ENCODE measurements around the gene TOMT. TPM values are rescaled to one million over a fixed set of nuclear protein-coding genes. Genes with fewer than 3 reads are reported as not detected.
"Not testable (repeated sequence)": the region's sequence is repeated elsewhere in the genome, so short reads cannot be mapped to it uniquely, and the experiment has no call there.

The TOMT gene
- total RNA-seq, 1 donor from 2014 or later = not detected

GRCh38 chr11:72116019-72116755 lies 10.5 kb downstream of the TOMT start:
- no peak for DNase-seq (ENCODE audit: low spot score)
- H3K9me3 Mint-ChIP-seq = peaks cover 5% of the 10 kb centered on the region
- no peak overlapping the region for H3K4me3 Mint-ChIP-seq
- H3K27me3 Mint-ChIP-seq (ENCODE audit: insufficient read depth) = peaks cover 2% of the 10 kb centered on the region
- no peaks in the 10 kb centered on the region for H3K36me3 Mint-ChIP-seq (ENCODE audit: low read depth)
- no peak overlapping the region for H3K27ac Mint-ChIP-seq
- peaks cover 20% of the 10 kb centered on the region for H3K4me1 Mint-ChIP-seq (ENCODE audit: low read depth)
- intact Hi-C loops (cut with micrococcal nuclease) = no loop called here

DNA sequence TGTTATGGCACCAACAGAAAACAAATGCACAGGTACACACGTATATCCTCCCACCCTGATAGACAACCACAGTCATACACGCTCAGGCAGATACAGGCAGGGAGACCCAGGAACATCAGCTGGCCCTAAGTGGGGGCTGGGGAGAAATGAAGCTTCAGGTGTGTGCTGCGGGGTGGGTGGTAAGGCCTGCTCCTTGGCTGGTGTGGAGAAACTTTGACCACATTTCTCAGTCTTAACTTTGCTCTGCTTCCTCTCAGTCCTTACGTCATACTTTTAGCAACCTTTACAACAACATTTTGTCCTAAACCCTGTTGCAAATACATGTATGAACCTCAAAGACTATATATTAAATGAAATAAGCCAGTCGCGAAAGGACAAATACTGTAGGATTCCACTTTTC lies 13.5 kb downstream of the TOMT start:
- H3K27ac Mint-ChIP-seq = no peak overlapping the region
- peaks cover under 1% of the 10 kb centered on the region for H3K36me3 Mint-ChIP-seq (ENCODE audit: low read depth)
- intact Hi-C loops (cut with micrococcal nuclease) = no loop called here
- DNase-seq (ENCODE audit: low spot score) = no peak
- no peaks in the 10 kb centered on the region for H3K4me1 Mint-ChIP-seq (ENCODE audit: low read depth)
- H3K27me3 Mint-ChIP-seq (ENCODE audit: insufficient read depth) = peaks cover 2% of the 10 kb centered on the region
- no peaks in the 10 kb centered on the region for H3K9me3 Mint-ChIP-seq
- H3K4me3 Mint-ChIP-seq = no peak overlapping the region

DNA sequence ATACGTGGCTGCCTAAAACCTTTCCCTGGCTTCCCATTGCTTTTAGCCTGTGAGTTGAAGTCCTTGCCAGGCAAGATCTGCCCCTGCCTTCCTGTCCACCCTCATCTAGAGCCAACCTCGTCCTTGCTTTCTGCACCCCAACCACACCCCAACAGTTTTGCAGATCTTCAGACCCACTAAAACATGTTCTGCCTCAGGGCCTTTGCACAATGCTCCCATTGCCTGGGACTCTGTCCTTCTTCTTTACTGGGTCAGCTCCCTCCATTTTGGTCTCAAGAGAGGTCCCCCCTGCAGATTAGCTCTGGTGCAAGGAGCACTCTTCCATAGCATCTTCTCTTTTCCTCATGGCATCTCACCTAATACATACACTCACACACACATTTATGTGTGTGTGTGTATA lies 15.2 kb downstream of the TOMT start:
- H3K4me1 Mint-ChIP-seq (ENCODE audit: low read depth) = no peaks in the 10 kb centered on the region
- H3K4me3 Mint-ChIP-seq = no peak overlapping the region
- peaks cover 8% of the 10 kb centered on the region for H3K27me3 Mint-ChIP-seq (ENCODE audit: insufficient read depth)
- no peak for DNase-seq (ENCODE audit: low spot score)
- intact Hi-C loops (cut with micrococcal nuclease) = no loop called here
- H3K27ac Mint-ChIP-seq = no peak overlapping the region
- no peaks in the 10 kb centered on the region for H3K9me3 Mint-ChIP-seq
- peaks cover 2% of the 10 kb centered on the region for H3K36me3 Mint-ChIP-seq (ENCODE audit: low read depth)

DNA sequence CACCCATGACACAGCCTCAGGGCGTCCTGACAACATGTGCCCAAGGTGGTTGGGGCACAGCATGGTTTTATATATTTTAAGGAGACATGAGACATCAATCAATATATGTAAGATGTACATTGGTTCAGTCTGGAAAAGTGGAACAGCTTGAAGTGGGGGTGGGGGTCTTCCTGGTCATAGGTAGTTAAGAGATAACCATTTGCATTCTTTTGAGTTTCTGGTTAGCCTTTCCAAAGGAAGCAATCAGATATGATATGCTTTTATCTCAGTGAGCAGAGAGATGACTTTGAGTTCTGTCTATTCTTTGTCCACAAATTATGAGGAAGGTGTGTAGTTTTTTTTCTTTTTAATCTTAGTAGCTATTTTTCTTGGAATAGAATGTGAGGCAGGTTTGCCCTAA lies 16.9 kb downstream of the TOMT start:
- Mint-ChIP-seq H3K27me3 (ENCODE audit: insufficient read depth) (peaks cover 10% of the 10 kb centered on the region), H3K27ac (no peak overlapping the region), H3K4me1 (ENCODE audit: low read depth) (no peaks in the 10 kb centered on the region)

DNA sequence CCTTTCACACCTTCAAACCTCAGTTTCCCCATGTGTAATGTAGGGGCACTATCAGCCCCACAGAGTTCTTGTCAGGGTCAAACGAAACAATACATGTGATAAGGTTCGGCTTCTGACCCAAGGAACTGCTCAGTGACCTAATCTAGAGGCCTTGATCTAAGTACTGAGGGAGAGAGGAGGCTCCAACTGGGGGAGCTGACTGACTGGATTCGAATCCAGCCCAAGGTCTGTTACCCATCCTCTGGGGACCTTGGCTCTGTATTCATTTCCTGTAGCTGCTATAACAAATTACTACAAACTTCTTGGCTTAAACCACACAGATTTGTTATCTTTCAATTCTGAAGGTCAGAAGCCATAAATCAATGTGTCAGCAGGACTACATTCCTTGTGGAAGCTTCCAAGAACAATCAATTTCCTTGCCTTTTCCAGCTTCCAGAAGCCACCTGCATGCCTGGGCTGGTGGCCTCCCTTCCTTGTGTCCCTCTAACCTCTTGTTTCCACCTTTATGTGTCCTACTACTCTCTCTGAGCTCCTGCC lies 17.5 kb downstream of the TOMT start:
- DNase-seq (ENCODE audit: low spot score) = no peak
- Mint-ChIP-seq H3K27ac (no peak overlapping the region), H3K4me1 (ENCODE audit: low read depth) (no peaks in the 10 kb centered on the region), H3K36me3 (ENCODE audit: low read depth) (peaks cover 2% of the 10 kb centered on the region), H3K27me3 (ENCODE audit: insufficient read depth) (peaks cover 10% of the 10 kb centered on the region), H3K4me3 (no peak overlapping the region), H3K9me3 (peaks cover 5% of the 10 kb centered on the region)
- intact Hi-C loops (cut with micrococcal nuclease) = no loop called here

More for the DNA sequence above, 16.9 kb downstream of the TOMT start:
- no peak for DNase-seq (ENCODE audit: low spot score)
- intact Hi-C loops (cut with micrococcal nuclease) = no loop called here
- Mint-ChIP-seq H3K36me3 (ENCODE audit: low read depth) (peaks cover 2% of the 10 kb centered on the region), H3K9me3 (peaks cover 1% of the 10 kb centered on the region), H3K4me3 (no peak overlapping the region)

- Mint-ChIP-seq H3K9me3 (peaks cover 12% of the 10 kb centered on the region), H3K27ac (no peak overlapping the region), H3K27me3 (ENCODE audit: insufficient read depth) (peaks cover 16% of the 10 kb centered on the region), H3K4me3 (no peak overlapping the region), H3K4me1 (ENCODE audit: low read depth) (no peaks in the 10 kb centered on the region), H3K36me3 (ENCODE audit: low read depth) (peaks cover 3% of the 10 kb centered on the region)
- DNase-seq (ENCODE audit: low spot score) = no peak
- intact Hi-C loops (cut with micrococcal nuclease) = no loop called here
Observed at GRCh38 chr11:72124046-72124445, 18.3 kb downstream of the TOMT start.

DNA sequence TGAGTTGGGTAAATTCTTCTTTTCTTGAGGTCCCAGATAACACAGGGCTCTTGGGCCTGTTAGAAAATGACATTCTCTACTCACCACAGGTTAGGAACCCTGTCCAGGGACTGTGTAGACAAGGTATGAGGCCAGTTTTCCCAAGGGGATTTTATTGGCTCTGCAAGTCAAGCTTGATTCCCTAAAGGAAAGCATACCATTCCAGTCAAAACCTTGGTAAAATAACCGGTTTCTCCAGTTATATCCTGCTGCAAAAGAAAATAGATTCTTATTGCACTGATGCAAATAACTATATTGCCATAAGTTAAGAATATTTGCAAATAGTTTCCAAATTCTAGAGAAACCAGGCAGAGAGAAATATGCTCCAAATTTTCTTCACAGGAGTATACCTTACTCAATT lies 20.2 kb downstream of the TOMT start:
- Mint-ChIP-seq H3K9me3 (peaks cover 15% of the 10 kb centered on the region), H3K27ac (no peak overlapping the region), H3K4me3 (no peak overlapping the region), H3K4me1 (ENCODE audit: low read depth) (no peaks in the 10 kb centered on the region), H3K36me3 (ENCODE audit: low read depth) (peaks cover 5% of the 10 kb centered on the region), H3K27me3 (ENCODE audit: insufficient read depth) (peaks cover 19% of the 10 kb centered on the region)
- DNase-seq (ENCODE audit: low spot score) = no peak
- intact Hi-C loops (cut with micrococcal nuclease) = no loop called here

- intact Hi-C loops (cut with micrococcal nuclease) = no loop called here
- Mint-ChIP-seq H3K27ac (no peak overlapping the region), H3K36me3 (ENCODE audit: low read depth) (peaks cover 5% of the 10 kb centered on the region), H3K4me1 (ENCODE audit: low read depth) (no peaks in the 10 kb centered on the region), H3K9me3 (peaks cover 15% of the 10 kb centered on the region), H3K4me3 (no peak overlapping the region), H3K27me3 (ENCODE audit: insufficient read depth) (peaks cover 21% of the 10 kb centered on the region)
- no peak for DNase-seq (ENCODE audit: low spot score)
Observed at GRCh38 chr11:72127923-72128322, 22.2 kb downstream of the TOMT start.

DNA sequence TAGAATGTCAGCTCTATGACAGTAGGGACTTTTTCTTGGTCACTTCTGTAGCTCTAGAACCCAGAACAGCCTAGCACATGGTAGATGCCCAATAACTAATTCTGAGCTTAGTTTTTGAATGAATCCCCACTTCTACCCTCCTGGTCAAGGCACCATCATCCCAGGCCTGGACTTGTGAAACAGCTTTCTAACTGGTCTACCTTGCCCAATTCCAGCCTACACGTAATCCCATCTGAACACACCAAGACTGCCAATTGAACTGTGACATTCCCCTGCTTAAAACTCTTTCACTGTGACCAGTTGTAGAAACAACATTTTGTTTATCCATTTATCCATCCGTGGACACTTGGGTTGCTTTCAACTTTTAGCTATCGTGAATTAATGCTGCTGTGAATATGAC lies 23.7 kb downstream of the TOMT start:
- Mint-ChIP-seq H3K27ac (no peak overlapping the region), H3K4me1 (ENCODE audit: low read depth) (no peaks in the 10 kb centered on the region), H3K4me3 (no peak overlapping the region), H3K36me3 (ENCODE audit: low read depth) (peaks cover 3% of the 10 kb centered on the region), H3K9me3 (peaks cover 15% of the 10 kb centered on the region), H3K27me3 (ENCODE audit: insufficient read depth) (peaks cover 21% of the 10 kb centered on the region)
- DNase-seq (ENCODE audit: low spot score) = no peak
- intact Hi-C loops (cut with micrococcal nuclease) = no loop called here

DNA sequence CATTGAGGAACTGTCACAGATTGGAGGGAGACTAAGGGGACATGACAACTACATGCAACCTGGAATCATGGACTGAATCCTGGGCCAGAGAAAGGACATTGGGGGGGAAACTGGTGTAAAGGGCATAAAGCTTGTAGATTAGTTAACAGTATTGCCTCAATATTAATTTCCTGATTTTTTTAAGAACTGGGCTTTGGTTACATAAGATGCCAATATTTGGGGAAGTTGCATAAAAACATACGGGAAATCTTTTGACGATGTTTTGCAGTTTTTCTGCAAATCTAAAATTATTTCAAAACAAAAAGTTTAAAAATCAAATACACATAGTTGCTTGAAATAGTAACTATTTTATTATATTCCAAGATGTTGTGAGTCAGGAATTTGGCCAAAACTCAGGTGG lies 26.9 kb downstream of the TOMT start:
- Mint-ChIP-seq H3K9me3 (peaks cover 17% of the 10 kb centered on the region), H3K36me3 (ENCODE audit: low read depth) (peaks cover 3% of the 10 kb centered on the region), H3K4me1 (ENCODE audit: low read depth) (peaks cover 6% of the 10 kb centered on the region), H3K27ac (no peak overlapping the region), H3K27me3 (ENCODE audit: insufficient read depth) (peaks cover 12% of the 10 kb centered on the region), H3K4me3 (no peak overlapping the region)
- intact Hi-C loops (cut with micrococcal nuclease) = no loop called here
- no peak for DNase-seq (ENCODE audit: low spot score)

- H3K9me3 Mint-ChIP-seq; H3K4me3 Mint-ChIP-seq; H3K27ac Mint-ChIP-seq; DNase-seq (ENCODE audit: low spot score); H3K27me3 Mint-ChIP-seq (ENCODE audit: insufficient read depth); intact Hi-C loops (cut with micrococcal nuclease); H3K36me3 Mint-ChIP-seq (ENCODE audit: low read depth): not testable (repeated sequence)
- peaks cover 11% of the 10 kb centered on the region for H3K4me1 Mint-ChIP-seq (ENCODE audit: low read depth)
Observed at GRCh38 chr11:72135473-72135872, 29.7 kb downstream of the TOMT start, which contains the start of gene FOLR3. FOLR3 (plus strand) TSS chr11:72135725; CDS start chr11:72135953, 228 bp downstream.

DNA sequence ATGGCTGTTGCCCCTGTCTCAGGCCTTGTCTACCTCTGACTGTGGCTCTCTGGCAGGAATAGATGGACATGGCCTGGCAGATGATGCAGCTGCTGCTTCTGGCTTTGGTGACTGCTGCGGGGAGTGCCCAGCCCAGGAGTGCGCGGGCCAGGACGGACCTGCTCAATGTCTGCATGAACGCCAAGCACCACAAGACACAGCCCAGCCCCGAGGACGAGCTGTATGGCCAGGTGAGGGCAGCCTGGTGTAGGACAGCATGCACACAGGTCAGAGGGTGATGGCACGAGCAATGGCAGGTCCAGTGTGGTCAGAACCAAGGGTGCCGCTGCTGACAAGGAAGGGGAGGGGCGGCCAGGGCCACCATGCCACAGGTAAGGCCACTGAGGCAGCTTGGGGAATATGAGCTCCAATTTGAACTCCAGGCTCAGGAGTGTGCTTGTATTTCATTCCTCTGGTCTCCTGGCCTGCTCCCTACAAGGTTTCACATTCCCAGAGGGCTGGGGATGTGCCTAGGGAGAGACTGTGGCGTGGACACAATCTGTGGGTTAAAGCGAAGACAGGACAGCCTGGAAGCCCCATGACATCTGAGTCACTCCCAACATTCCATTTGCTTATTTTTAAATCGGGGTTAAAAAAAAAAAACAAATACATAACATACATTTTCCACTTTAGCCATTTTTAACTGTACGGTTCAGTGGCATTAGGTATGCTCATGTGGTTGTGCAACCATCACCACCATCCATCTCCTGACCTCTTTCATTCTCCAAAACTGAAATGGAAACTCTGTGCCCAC lies 30.4 kb downstream of the TOMT start:
- peaks cover 3% of the 10 kb centered on the region for H3K9me3 Mint-ChIP-seq
- DNase-seq (ENCODE audit: low spot score) = no peak
- no peak overlapping the region for H3K4me3 Mint-ChIP-seq
- H3K36me3 Mint-ChIP-seq (ENCODE audit: low read depth) = no peaks in the 10 kb centered on the region
- peaks cover 4% of the 10 kb centered on the region for H3K27me3 Mint-ChIP-seq (ENCODE audit: insufficient read depth)
- intact Hi-C loops (cut with micrococcal nuclease) = no loop called here
- no peak overlapping the region for H3K27ac Mint-ChIP-seq
- H3K4me1 Mint-ChIP-seq (ENCODE audit: low read depth) = peaks cover 17% of the 10 kb centered on the region

- peaks cover 5% of the 10 kb centered on the region for H3K27me3 Mint-ChIP-seq (ENCODE audit: insufficient read depth)
- H3K4me1 Mint-ChIP-seq (ENCODE audit: low read depth) = peaks cover 23% of the 10 kb centered on the region
- intact Hi-C loops (cut with micrococcal nuclease) = no loop called here
- no peak overlapping the region for H3K4me3 Mint-ChIP-seq
- peaks cover 3% of the 10 kb centered on the region for H3K9me3 Mint-ChIP-seq
- DNase-seq (ENCODE audit: low spot score) = no peak
- H3K27ac Mint-ChIP-seq = no peak overlapping the region
- no peaks in the 10 kb centered on the region for H3K36me3 Mint-ChIP-seq (ENCODE audit: low read depth)
Observed at GRCh38 chr11:72136684-72137262, 31.0 kb downstream of the TOMT start.
